ENCODE data around the gene GLP2R. TPM values are rescaled to one million over a fixed set of nuclear protein-coding genes. Genes with fewer than 3 reads are reported as not detected.

GLP2R gene
- total RNA-seq, 1 experiment from 2014 or later: not detected

DNA sequence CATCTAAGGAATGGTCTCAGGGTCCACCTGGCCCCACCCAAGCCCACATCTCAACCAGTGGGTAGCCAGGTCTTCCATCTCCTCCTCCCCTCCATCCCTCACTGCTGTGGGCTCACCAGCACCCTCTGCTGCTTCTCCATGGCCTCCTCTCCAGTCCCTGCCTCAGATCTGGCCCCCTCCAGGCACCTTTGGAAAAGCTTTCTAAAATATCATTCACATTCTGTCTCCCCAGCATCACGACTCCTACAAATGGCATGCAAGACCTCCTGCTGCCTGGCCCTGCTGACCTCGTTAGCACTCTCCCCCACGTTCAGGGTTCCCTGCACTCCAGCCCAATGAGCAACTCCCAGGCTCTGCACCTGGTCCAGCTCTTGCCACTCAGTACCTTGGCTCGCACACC is 13.7 kb downstream of the GLP2R start (continued):
- TF ChIP-seq IRF2 (CRISPR knock-in tag; IDR thresholded peaks at IDR 0.05; ENCODE audit: borderline replicate concordance, low read depth): no peak
- no peak for TF ChIP-seq JAZF1 (CRISPR knock-in tag; IDR thresholded peaks at IDR 0.05)

DNA sequence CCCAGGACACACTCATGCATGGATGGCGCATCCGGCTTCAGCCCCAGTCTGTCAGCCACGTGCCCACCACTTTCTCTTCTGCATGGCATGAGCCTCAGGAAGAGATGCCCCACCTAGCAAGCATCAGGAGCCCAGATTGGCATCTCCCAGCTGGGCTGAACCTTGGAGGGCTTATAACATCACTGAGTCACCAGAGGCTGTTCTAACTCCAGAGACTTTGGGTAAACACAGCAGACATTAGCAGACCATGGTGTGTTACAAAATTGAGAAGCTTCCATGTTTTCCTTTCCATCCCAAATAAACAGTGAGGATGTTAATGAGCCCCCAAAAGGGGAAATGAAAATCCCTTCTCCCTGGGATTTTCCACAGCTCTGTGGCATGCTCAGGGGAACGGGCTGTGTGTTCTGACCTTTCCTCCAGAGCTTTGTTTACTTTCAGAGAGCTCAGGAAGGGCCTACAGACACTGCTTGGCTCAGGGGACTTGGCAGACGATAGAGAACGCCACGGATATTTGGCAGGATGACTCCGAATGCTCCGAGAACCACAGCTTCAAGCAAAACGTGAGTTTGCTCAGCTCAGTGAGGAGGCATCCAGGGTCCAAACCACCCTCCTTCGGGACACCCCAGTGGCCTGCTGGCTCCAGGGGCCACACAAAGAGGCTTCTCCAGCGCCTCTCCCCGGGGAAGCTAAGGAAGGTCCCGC is 16.5 kb downstream of the GLP2R start:
- H3K27me3 Mint-ChIP-seq (ENCODE audit: low read depth): peaks cover 14% of the 10 kb centered on the region
- ChIA-PET POLR2A (no interaction called here), CTCF (interaction anchor here (1.2 to 1.4 kb wide), 4 partner anchors 32 to 87 kb away, joined by 3 to 5 read pairs (median 4); no protein-coding TSS in a partner anchor)
- ATAC-seq (no peak), DNase-seq (ENCODE audit: low spot score) (no peak)
- no peak overlapping the region for H3K27ac Mint-ChIP-seq
- peaks cover 7% of the 10 kb centered on the region for H3K9me3 Mint-ChIP-seq
- peaks cover 21% of the 10 kb centered on the region for H3K4me1 Mint-ChIP-seq
- no peak overlapping the region for H3K4me3 Mint-ChIP-seq
- no peaks in the 10 kb centered on the region for H3K36me3 Mint-ChIP-seq
- TF ChIP-seq, protein P1, sequence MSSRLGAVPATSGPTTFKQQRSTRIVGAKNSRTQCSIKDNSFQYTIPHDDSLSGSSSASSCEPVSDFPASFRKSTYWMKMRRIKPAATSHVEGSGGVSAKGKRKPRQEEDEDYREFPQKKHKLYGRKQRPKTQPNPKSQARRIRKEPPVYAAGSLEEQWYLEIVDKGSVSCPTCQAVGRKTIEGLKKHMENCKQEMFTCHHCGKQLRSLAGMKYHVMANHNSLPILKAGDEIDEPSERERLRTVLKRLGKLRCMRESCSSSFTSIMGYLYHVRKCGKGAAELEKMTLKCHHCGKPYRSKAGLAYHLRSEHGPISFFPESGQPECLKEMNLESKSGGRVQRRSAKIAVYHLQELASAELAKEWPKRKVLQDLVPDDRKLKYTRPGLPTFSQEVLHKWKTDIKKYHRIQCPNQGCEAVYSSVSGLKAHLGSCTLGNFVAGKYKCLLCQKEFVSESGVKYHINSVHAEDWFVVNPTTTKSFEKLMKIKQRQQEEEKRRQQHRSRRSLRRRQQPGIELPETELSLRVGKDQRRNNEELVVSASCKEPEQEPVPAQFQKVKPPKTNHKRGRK (CRISPR knock-in tag; IDR thresholded peaks at IDR 0.05; ENCODE audit: borderline replicate concordance): no peak
- TF ChIP-seq EMX1 (CRISPR knock-in tag; IDR thresholded peaks at IDR 0.05) (no peak), ZNF416 (CRISPR knock-in tag; IDR thresholded peaks at IDR 0.05) (no peak), ZNF671 (CRISPR knock-in tag; IDR thresholded peaks at IDR 0.05) (no peak), ZNF423 (CRISPR knock-in tag; IDR thresholded peaks at IDR 0.05) (no peak), TEAD4 (CRISPR knock-in tag; IDR thresholded peaks at IDR 0.05) (no peak), SP1 (CRISPR knock-in tag; conservative IDR thresholded peaks at IDR 0.05) (no peak), ZBTB21 (CRISPR knock-in tag; IDR thresholded peaks at IDR 0.05; ENCODE audit: borderline replicate concordance) (no peak), NR1H2 (CRISPR knock-in tag; IDR thresholded peaks at IDR 0.05) (no peak), SMAD3 (CRISPR knock-in tag; IDR thresholded peaks at IDR 0.05; ENCODE audit: borderline replicate concordance) (no peak)
- TF ChIP-seq, protein P2, sequence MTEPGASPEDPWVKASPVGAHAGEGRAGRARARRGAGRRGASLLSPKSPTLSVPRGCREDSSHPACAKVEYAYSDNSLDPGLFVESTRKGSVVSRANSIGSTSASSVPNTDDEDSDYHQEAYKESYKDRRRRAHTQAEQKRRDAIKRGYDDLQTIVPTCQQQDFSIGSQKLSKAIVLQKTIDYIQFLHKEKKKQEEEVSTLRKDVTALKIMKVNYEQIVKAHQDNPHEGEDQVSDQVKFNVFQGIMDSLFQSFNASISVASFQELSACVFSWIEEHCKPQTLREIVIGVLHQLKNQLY (CRISPR knock-in tag; IDR thresholded peaks at IDR 0.05): no peak
- TF ChIP-seq, protein P3, sequence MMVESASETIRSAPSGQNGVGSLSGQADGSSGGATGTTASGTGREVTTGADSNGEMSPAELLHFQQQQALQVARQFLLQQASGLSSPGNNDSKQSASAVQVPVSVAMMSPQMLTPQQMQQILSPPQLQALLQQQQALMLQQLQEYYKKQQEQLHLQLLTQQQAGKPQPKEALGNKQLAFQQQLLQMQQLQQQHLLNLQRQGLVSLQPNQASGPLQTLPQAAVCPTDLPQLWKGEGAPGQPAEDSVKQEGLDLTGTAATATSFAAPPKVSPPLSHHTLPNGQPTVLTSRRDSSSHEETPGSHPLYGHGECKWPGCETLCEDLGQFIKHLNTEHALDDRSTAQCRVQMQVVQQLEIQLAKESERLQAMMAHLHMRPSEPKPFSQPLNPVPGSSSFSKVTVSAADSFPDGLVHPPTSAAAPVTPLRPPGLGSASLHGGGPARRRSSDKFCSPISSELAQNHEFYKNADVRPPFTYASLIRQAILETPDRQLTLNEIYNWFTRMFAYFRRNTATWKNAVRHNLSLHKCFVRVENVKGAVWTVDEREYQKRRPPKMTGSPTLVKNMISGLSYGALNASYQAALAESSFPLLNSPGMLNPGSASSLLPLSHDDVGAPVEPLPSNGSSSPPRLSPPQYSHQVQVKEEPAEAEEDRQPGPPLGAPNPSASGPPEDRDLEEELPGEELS (CRISPR knock-in tag; IDR thresholded peaks at IDR 0.05): no peak
- TF ChIP-seq, protein P4, sequence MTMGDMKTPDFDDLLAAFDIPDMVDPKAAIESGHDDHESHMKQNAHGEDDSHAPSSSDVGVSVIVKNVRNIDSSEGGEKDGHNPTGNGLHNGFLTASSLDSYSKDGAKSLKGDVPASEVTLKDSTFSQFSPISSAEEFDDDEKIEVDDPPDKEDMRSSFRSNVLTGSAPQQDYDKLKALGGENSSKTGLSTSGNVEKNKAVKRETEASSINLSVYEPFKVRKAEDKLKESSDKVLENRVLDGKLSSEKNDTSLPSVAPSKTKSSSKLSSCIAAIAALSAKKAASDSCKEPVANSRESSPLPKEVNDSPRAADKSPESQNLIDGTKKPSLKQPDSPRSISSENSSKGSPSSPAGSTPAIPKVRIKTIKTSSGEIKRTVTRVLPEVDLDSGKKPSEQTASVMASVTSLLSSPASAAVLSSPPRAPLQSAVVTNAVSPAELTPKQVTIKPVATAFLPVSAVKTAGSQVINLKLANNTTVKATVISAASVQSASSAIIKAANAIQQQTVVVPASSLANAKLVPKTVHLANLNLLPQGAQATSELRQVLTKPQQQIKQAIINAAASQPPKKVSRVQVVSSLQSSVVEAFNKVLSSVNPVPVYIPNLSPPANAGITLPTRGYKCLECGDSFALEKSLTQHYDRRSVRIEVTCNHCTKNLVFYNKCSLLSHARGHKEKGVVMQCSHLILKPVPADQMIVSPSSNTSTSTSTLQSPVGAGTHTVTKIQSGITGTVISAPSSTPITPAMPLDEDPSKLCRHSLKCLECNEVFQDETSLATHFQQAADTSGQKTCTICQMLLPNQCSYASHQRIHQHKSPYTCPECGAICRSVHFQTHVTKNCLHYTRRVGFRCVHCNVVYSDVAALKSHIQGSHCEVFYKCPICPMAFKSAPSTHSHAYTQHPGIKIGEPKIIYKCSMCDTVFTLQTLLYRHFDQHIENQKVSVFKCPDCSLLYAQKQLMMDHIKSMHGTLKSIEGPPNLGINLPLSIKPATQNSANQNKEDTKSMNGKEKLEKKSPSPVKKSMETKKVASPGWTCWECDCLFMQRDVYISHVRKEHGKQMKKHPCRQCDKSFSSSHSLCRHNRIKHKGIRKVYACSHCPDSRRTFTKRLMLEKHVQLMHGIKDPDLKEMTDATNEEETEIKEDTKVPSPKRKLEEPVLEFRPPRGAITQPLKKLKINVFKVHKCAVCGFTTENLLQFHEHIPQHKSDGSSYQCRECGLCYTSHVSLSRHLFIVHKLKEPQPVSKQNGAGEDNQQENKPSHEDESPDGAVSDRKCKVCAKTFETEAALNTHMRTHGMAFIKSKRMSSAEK (CRISPR knock-in tag; IDR thresholded peaks at IDR 0.05; ENCODE audit: borderline replicate concordance): no peak
- TF ChIP-seq, protein P5, sequence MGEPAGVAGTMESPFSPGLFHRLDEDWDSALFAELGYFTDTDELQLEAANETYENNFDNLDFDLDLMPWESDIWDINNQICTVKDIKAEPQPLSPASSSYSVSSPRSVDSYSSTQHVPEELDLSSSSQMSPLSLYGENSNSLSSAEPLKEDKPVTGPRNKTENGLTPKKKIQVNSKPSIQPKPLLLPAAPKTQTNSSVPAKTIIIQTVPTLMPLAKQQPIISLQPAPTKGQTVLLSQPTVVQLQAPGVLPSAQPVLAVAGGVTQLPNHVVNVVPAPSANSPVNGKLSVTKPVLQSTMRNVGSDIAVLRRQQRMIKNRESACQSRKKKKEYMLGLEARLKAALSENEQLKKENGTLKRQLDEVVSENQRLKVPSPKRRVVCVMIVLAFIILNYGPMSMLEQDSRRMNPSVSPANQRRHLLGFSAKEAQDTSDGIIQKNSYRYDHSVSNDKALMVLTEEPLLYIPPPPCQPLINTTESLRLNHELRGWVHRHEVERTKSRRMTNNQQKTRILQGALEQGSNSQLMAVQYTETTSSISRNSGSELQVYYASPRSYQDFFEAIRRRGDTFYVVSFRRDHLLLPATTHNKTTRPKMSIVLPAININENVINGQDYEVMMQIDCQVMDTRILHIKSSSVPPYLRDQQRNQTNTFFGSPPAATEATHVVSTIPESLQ (CRISPR knock-in tag; IDR thresholded peaks at IDR 0.05): no peak
- TF ChIP-seq, protein P6, sequence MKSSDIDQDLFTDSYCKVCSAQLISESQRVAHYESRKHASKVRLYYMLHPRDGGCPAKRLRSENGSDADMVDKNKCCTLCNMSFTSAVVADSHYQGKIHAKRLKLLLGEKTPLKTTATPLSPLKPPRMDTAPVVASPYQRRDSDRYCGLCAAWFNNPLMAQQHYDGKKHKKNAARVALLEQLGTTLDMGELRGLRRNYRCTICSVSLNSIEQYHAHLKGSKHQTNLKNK (CRISPR knock-in tag; IDR thresholded peaks at IDR 0.05): no peak
- TF ChIP-seq, protein P7, sequence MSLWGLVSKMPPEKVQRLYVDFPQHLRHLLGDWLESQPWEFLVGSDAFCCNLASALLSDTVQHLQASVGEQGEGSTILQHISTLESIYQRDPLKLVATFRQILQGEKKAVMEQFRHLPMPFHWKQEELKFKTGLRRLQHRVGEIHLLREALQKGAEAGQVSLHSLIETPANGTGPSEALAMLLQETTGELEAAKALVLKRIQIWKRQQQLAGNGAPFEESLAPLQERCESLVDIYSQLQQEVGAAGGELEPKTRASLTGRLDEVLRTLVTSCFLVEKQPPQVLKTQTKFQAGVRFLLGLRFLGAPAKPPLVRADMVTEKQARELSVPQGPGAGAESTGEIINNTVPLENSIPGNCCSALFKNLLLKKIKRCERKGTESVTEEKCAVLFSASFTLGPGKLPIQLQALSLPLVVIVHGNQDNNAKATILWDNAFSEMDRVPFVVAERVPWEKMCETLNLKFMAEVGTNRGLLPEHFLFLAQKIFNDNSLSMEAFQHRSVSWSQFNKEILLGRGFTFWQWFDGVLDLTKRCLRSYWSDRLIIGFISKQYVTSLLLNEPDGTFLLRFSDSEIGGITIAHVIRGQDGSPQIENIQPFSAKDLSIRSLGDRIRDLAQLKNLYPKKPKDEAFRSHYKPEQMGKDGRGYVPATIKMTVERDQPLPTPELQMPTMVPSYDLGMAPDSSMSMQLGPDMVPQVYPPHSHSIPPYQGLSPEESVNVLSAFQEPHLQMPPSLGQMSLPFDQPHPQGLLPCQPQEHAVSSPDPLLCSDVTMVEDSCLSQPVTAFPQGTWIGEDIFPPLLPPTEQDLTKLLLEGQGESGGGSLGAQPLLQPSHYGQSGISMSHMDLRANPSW (CRISPR knock-in tag; conservative IDR thresholded peaks at IDR 0.05; ENCODE audit: low read depth): no peak
- TF ChIP-seq, protein P8, sequence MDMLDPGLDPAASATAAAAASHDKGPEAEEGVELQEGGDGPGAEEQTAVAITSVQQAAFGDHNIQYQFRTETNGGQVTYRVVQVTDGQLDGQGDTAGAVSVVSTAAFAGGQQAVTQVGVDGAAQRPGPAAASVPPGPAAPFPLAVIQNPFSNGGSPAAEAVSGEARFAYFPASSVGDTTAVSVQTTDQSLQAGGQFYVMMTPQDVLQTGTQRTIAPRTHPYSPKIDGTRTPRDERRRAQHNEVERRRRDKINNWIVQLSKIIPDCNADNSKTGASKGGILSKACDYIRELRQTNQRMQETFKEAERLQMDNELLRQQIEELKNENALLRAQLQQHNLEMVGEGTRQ (CRISPR knock-in tag; IDR thresholded peaks at IDR 0.05): no peak
- TF ChIP-seq, protein P9, sequence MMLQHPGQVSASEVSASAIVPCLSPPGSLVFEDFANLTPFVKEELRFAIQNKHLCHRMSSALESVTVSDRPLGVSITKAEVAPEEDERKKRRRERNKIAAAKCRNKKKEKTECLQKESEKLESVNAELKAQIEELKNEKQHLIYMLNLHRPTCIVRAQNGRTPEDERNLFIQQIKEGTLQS (CRISPR knock-in tag; conservative IDR thresholded peaks at IDR 0.05): no peak
